ENCODE results near the gene UBE3A. TPM values are rescaled to one million over a fixed set of nuclear protein-coding genes. Genes with fewer than 3 reads are reported as not detected.

UBE3A gene
- polyA plus RNA-seq, 1 of the 3 experiments (the other 2 are of a cell fraction): 9.7 TPM

DNA sequence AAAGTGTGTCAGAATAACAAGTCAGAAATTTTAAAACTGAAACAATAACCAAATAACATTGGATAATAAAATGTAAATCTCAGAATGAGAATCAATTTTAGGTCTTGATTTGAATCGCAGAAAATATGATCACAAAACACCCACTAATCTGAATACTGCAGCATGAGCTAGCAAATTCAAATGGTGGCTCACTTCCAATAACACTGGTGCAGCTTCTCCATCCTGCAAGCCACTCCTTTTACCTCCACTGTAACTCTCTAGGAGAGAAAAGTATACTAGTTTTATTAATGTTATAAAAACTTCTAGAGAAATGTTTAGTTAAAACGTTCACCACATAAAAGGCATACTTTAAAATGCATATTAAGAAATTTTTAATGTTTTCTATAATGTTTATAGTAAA is 30.4 kb downstream of the UBE3A start:
- Histone ChIP-seq H3K79me2 (ENCODE audit: insufficient read depth) (peaks cover 100% of the 10 kb centered on the region), H2AFZ (ENCODE audit: low read depth) (no peak overlapping the region), H4K20me1 (ENCODE audit: insufficient read depth) (peaks cover 52% of the 10 kb centered on the region), H3K9ac (no peak overlapping the region), H3K4me1 (ENCODE audit: control insufficient read depth in 1 of 2, insufficient read depth in 2 of 2, low read depth in 1 of 2, low read length in 1 of 2) (peaks cover 0 to 2% of the 10 kb centered on the region in 2 experiments; a peak in 2 of 4 replicates), H3K9me3 (no peaks in the 10 kb centered on the region), H3K36me3 (replicated peaks in 1 of 2; ENCODE audit: control insufficient read depth in 1 of 2, insufficient read depth in 2 of 2, low read length in 1 of 2) (peaks cover 25 to 58% of the 10 kb centered on the region in 2 experiments), H3F3A (replicated peaks; ENCODE audit: insufficient read depth) (no peaks in the 10 kb centered on the region), H3K9me2 (no peaks in the 10 kb centered on the region), H3K27me3 (ENCODE audit: insufficient read depth) (no peaks in the 10 kb centered on the region), H3K4me2 (no peak overlapping the region), H3K27ac (ENCODE audit: low read depth in 2 of 2, low read length in 1 of 2) (no peak overlapping the region; a peak in 1 of 4 replicates), H3K4me3 (ENCODE audit: low read depth in 2 of 2, low read length in 1 of 2) (no peak overlapping the region)
- TF ChIP-seq FOSL2 (IDR thresholded peaks at IDR 0.05; ENCODE audit: borderline replicate concordance, low read depth) (no peak), MEF2A (IDR thresholded peaks at IDR 0.05; ENCODE audit: borderline replicate concordance, low read depth) (no peak), CHD2 (IDR thresholded peaks at IDR 0.05; ENCODE audit: low read length, partially characterized antibody) (no peak), RAD21 (IDR thresholded peaks at IDR 0.05; ENCODE audit: low read length) (no peak), FOXM1 (IDR thresholded peaks at IDR 0.05; ENCODE audit: low read depth) (no peak), POLR2AphosphoS5 (IDR thresholded peaks at IDR 0.05; ENCODE audit: low read depth, low read length) (no peak)
- TF ChIP-seq, protein P1, sequence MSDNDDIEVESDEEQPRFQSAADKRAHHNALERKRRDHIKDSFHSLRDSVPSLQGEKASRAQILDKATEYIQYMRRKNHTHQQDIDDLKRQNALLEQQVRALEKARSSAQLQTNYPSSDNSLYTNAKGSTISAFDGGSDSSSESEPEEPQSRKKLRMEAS (IDR thresholded peaks at IDR 0.05; ENCODE audit: low read depth): no peak
- TF ChIP-seq, protein P2, sequence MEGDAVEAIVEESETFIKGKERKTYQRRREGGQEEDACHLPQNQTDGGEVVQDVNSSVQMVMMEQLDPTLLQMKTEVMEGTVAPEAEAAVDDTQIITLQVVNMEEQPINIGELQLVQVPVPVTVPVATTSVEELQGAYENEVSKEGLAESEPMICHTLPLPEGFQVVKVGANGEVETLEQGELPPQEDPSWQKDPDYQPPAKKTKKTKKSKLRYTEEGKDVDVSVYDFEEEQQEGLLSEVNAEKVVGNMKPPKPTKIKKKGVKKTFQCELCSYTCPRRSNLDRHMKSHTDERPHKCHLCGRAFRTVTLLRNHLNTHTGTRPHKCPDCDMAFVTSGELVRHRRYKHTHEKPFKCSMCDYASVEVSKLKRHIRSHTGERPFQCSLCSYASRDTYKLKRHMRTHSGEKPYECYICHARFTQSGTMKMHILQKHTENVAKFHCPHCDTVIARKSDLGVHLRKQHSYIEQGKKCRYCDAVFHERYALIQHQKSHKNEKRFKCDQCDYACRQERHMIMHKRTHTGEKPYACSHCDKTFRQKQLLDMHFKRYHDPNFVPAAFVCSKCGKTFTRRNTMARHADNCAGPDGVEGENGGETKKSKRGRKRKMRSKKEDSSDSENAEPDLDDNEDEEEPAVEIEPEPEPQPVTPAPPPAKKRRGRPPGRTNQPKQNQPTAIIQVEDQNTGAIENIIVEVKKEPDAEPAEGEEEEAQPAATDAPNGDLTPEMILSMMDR (IDR thresholded peaks at IDR 0.05): no peak
- WGBS (ENCODE audit: low lambda C conversion rate): 87% methylated on average over 2 of the region's 2 CpGs
- ChIA-PET POLR2A (no interaction called here), CTCF (no interaction called here)
- no peak for DNase-seq

DNA sequence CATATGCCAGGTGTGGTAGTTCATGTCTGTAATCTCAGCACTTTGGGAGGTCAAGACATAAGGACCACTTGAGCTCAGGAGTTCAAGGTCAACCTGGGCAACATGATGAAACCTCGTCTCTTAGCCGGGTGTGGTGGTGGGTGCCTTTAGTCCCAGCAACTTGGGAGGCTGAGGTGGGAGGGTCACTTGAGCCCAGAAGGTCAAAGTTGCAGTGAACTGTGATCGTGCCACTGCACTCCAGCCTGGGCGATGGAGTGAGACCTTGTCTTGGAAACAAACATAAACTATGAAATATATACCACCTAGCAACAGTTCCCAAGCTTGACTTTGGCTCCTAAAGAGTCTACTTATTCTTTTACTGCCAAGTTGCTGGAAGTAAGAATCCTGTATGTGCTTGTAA is 30.9 kb downstream of the UBE3A start:
- H3K79me2 ChIP-seq (ENCODE audit: insufficient read depth): peaks cover 98% of the 10 kb centered on the region
- H3F3A ChIP-seq (replicated peaks; ENCODE audit: insufficient read depth): no peaks in the 10 kb centered on the region
- H3K4me1 ChIP-seq (ENCODE audit: control insufficient read depth in 1 of 2, insufficient read depth in 2 of 2, low read depth in 1 of 2, low read length in 1 of 2): peaks cover 0 to 2% of the 10 kb centered on the region in 2 experiments; a peak in 2 of 4 replicates
- CTCF ChIA-PET: no interaction called here
- H3K9me3 ChIP-seq: no peaks in the 10 kb centered on the region
- H3K27me3 ChIP-seq (ENCODE audit: insufficient read depth): no peaks in the 10 kb centered on the region
- H3K9ac ChIP-seq: no peak overlapping the region
- no peak overlapping the region for H2AFZ ChIP-seq (ENCODE audit: low read depth)
- H4K20me1 ChIP-seq (ENCODE audit: insufficient read depth): peaks cover 47% of the 10 kb centered on the region
- no peak overlapping the region for H3K4me2 ChIP-seq
- DNase-seq: no peak
- peaks cover 26 to 63% of the 10 kb centered on the region in 2 experiments for H3K36me3 ChIP-seq (replicated peaks in 1 of 2; ENCODE audit: control insufficient read depth in 1 of 2, insufficient read depth in 2 of 2, low read length in 1 of 2)
- no peaks in the 10 kb centered on the region for H3K9me2 ChIP-seq
- 100% methylated on average over 4 of the region's 4 CpGs for WGBS (ENCODE audit: low lambda C conversion rate)
- H3K4me3 ChIP-seq (ENCODE audit: low read depth in 2 of 2, low read length in 1 of 2): no peak overlapping the region
- POLR2A ChIA-PET: no interaction called here
- H3K27ac ChIP-seq (ENCODE audit: low read depth in 2 of 2, low read length in 1 of 2): no peak overlapping the region
- TF ChIP-seq JUND (IDR thresholded peaks at IDR 0.05) (no peak), NFIC (IDR thresholded peaks at IDR 0.05; ENCODE audit: borderline replicate concordance) (no peak), SIN3A (IDR thresholded peaks at IDR 0.05; ENCODE audit: borderline replicate concordance, low read depth, low read length) (no peak), FOXJ3 (CRISPR knock-in tag; IDR thresholded peaks at IDR 0.05) (no peak), RCOR1 (IDR thresholded peaks at IDR 0.05; ENCODE audit: low read length) (no peak), POLR2AphosphoS5 (IDR thresholded peaks at IDR 0.05; ENCODE audit: low read depth, low read length) (no peak), FOSL2 (IDR thresholded peaks at IDR 0.05; ENCODE audit: borderline replicate concordance, low read depth) (no peak), GATA2 (CRISPR knock-in tag; IDR thresholded peaks at IDR 0.05) (no peak), EZH2phosphoT487 (IDR thresholded peaks at IDR 0.05; ENCODE audit: borderline replicate concordance, low read depth) (no peak), GABPA (IDR thresholded peaks at IDR 0.05; ENCODE audit: low read depth) (no peak), RFX5 (IDR thresholded peaks at IDR 0.05; ENCODE audit: low read length) (no peak), RXRA (IDR thresholded peaks at IDR 0.05; ENCODE audit: borderline replicate concordance, low read depth) (no peak), NRF1 (IDR thresholded peaks at IDR 0.05; ENCODE audit: low read depth, low read length) (no peak), FOXM1 (IDR thresholded peaks at IDR 0.05; ENCODE audit: low read depth) (no peak)
- TF ChIP-seq, protein P3, sequence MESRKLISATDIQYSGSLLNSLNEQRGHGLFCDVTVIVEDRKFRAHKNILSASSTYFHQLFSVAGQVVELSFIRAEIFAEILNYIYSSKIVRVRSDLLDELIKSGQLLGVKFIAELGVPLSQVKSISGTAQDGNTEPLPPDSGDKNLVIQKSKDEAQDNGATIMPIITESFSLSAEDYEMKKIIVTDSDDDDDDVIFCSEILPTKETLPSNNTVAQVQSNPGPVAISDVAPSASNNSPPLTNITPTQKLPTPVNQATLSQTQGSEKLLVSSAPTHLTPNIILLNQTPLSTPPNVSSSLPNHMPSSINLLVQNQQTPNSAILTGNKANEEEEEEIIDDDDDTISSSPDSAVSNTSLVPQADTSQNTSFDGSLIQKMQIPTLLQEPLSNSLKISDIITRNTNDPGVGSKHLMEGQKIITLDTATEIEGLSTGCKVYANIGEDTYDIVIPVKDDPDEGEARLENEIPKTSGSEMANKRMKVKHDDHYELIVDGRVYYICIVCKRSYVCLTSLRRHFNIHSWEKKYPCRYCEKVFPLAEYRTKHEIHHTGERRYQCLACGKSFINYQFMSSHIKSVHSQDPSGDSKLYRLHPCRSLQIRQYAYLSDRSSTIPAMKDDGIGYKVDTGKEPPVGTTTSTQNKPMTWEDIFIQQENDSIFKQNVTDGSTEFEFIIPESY (IDR thresholded peaks at IDR 0.05; ENCODE audit: borderline replicate concordance, low read depth): no peak
- TF ChIP-seq, protein P1 (IDR thresholded peaks at IDR 0.05; ENCODE audit: low read depth): no peak
- TF ChIP-seq, protein P4, sequence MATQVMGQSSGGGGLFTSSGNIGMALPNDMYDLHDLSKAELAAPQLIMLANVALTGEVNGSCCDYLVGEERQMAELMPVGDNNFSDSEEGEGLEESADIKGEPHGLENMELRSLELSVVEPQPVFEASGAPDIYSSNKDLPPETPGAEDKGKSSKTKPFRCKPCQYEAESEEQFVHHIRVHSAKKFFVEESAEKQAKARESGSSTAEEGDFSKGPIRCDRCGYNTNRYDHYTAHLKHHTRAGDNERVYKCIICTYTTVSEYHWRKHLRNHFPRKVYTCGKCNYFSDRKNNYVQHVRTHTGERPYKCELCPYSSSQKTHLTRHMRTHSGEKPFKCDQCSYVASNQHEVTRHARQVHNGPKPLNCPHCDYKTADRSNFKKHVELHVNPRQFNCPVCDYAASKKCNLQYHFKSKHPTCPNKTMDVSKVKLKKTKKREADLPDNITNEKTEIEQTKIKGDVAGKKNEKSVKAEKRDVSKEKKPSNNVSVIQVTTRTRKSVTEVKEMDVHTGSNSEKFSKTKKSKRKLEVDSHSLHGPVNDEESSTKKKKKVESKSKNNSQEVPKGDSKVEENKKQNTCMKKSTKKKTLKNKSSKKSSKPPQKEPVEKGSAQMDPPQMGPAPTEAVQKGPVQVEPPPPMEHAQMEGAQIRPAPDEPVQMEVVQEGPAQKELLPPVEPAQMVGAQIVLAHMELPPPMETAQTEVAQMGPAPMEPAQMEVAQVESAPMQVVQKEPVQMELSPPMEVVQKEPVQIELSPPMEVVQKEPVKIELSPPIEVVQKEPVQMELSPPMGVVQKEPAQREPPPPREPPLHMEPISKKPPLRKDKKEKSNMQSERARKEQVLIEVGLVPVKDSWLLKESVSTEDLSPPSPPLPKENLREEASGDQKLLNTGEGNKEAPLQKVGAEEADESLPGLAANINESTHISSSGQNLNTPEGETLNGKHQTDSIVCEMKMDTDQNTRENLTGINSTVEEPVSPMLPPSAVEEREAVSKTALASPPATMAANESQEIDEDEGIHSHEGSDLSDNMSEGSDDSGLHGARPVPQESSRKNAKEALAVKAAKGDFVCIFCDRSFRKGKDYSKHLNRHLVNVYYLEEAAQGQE (IDR thresholded peaks at IDR 0.05; ENCODE audit: low read depth, low read length): no peak

Measured in SK-N-SH (cell line).